ENCODE data around the gene LRRC19. TPM values are rescaled to one million over a fixed set of nuclear protein-coding genes. Genes with fewer than 3 reads are reported as not detected.

Gene LRRC19
- total RNA-seq, 5 donors from 2014 or later (not counting 1 experiment from before 2014, with no cell fraction given) = not detected

GRCh38 chr9:26954050-26954508 lies 51.4 kb downstream of the LRRC19 start:
- DNase-seq (peak in 1 of 35 experiments; percentile 30), ATAC-seq (replicated peaks in 1 of 4) (no peak)
- no peaks in the 10 kb centered on the region for H3K9me3 ChIP-seq
- H3K4me1 ChIP-seq (ENCODE audit: control insufficient read depth in 1 of 2, extremely low read depth in 1 of 2, insufficient read depth in 2 of 2, low read length in 2 of 2) = peaks cover 7 to 12% of the 10 kb centered on the region in 2 experiments
- Mint-ChIP-seq H3K27ac (peak overlapping the region; percentile 20 to 66), H3K4me1 (peaks cover 15 to 39% (median 36%) of the 10 kb centered on the region in 3 donors), H3K4me3 (no peak overlapping the region), H3K36me3 (no peaks in the 10 kb centered on the region), H3K9me3 (no peaks in the 10 kb centered on the region), H3K27me3 (peaks cover 4 to 6% of the 10 kb centered on the region in 2 donors)
- H3K27ac ChIP-seq (ENCODE audit: low read length) = no peak overlapping the region
- H3K36me3 ChIP-seq (ENCODE audit: control insufficient read depth in 2 of 2, extremely low read depth in 1 of 2, insufficient read depth in 1 of 2, low read length in 1 of 2) = no peaks in the 10 kb centered on the region
- H3K27me3 ChIP-seq (replicated peaks in 1 of 2; ENCODE audit: control insufficient read depth in 2 of 2, extremely low read depth in 1 of 2, insufficient read depth in 2 of 2, low read length in 1 of 2) = no peaks in the 10 kb centered on the region
- ChIA-PET POLR2A (interaction anchor here (0.6 kb wide), 2 partner anchors 11 to 33 kb away, joined by 3 read pairs; no protein-coding TSS in a partner anchor), CTCF (no interaction called here)
- 54% methylated on average over 3 of the region's 3 CpGs for WGBS (ENCODE audit: insufficient coverage)
- no peak overlapping the region for H3K4me3 ChIP-seq (ENCODE audit: control insufficient read depth in 1 of 2, extremely low read depth in 1 of 2, low read length in 1 of 2)

GRCh38 chr9:26951794-26952193 lies 53.7 kb downstream of the LRRC19 start:
- DNase-seq = no peak
- Histone ChIP-seq H3K27ac (ENCODE audit: low read length) (no peak overlapping the region), H3K27me3 (replicated peaks in 1 of 2; ENCODE audit: control insufficient read depth in 2 of 2, extremely low read depth in 1 of 2, insufficient read depth in 2 of 2, low read length in 1 of 2) (no peaks in the 10 kb centered on the region), H3K9me3 (no peaks in the 10 kb centered on the region), H3K36me3 (ENCODE audit: control insufficient read depth in 2 of 2, extremely low read depth in 1 of 2, insufficient read depth in 1 of 2, low read length in 1 of 2) (no peaks in the 10 kb centered on the region), H3K4me1 (ENCODE audit: control insufficient read depth in 1 of 2, extremely low read depth in 1 of 2, insufficient read depth in 2 of 2, low read length in 2 of 2) (peaks cover 9 to 12% of the 10 kb centered on the region in 2 experiments), H3K4me3 (ENCODE audit: control insufficient read depth in 1 of 2, extremely low read depth in 1 of 2, low read length in 1 of 2) (no peak overlapping the region)
- Mint-ChIP-seq H3K4me1 (peaks cover 22 to 37% (median 32%) of the 10 kb centered on the region in 3 donors), H3K27ac (no peak overlapping the region), H3K9me3 (no peaks in the 10 kb centered on the region), H3K27me3 (peaks cover 4 to 10% of the 10 kb centered on the region in 2 donors), H3K36me3 (no peaks in the 10 kb centered on the region), H3K4me3 (no peak overlapping the region)
- no peak for ATAC-seq (replicated peaks in 1 of 4)
- WGBS (ENCODE audit: insufficient coverage) = 100% methylated on average over 1 of the region's 3 CpGs
- ChIA-PET CTCF (interaction anchor here in 1 of 2 donors (1.6 kb wide), 1 partner anchor 8 kb away, joined by 4 read pairs; no protein-coding TSS in a partner anchor), POLR2A (no interaction called here)

- Histone ChIP-seq H3K4me3 (ENCODE audit: control insufficient read depth in 1 of 2, extremely low read depth in 1 of 2, low read length in 1 of 2) (no peak overlapping the region), H3K27ac (ENCODE audit: low read length) (no peak overlapping the region), H3K27me3 (replicated peaks in 1 of 2; ENCODE audit: control insufficient read depth in 2 of 2, extremely low read depth in 1 of 2, insufficient read depth in 2 of 2, low read length in 1 of 2) (no peaks in the 10 kb centered on the region), H3K36me3 (ENCODE audit: control insufficient read depth in 2 of 2, extremely low read depth in 1 of 2, insufficient read depth in 1 of 2, low read length in 1 of 2) (no peaks in the 10 kb centered on the region), H3K4me1 (ENCODE audit: control insufficient read depth in 1 of 2, extremely low read depth in 1 of 2, insufficient read depth in 2 of 2, low read length in 2 of 2) (peaks cover 14 to 21% of the 10 kb centered on the region in 2 experiments), H3K9me3 (no peaks in the 10 kb centered on the region)
- no peak for DNase-seq
- POLR2A ChIA-PET = interaction anchor here in 1 of 2 donors (0.7 kb wide), 1 partner anchor 42 kb away, joined by 4 read pairs; no protein-coding TSS in a partner anchor
- Mint-ChIP-seq H3K36me3 (no peaks in the 10 kb centered on the region), H3K9me3 (no peaks in the 10 kb centered on the region), H3K27me3 (peaks cover 4 to 10% of the 10 kb centered on the region in 2 donors), H3K4me3 (no peak overlapping the region), H3K4me1 (peaks cover 22 to 36% (median 29%) of the 10 kb centered on the region in 3 donors), H3K27ac (no peak overlapping the region)
- ATAC-seq (replicated peaks in 1 of 4) = no peak
- WGBS (ENCODE audit: insufficient coverage) = no CpG with 5 or more reads among the region's 1 CpG
- CTCF ChIA-PET = interaction anchor here in 1 of 2 donors (1.0 kb wide), 1 partner anchor 59 kb away, joined by 5 read pairs; no protein-coding TSS in a partner anchor
Observed at GRCh38 chr9:26950521-26950920, 55.0 kb downstream of the LRRC19 start.

- H3K27ac Mint-ChIP-seq = no peak overlapping the region
- Histone ChIP-seq H3K27me3 (replicated peaks in 1 of 2; ENCODE audit: control insufficient read depth in 2 of 2, extremely low read depth in 1 of 2, insufficient read depth in 2 of 2, low read length in 1 of 2) (no peaks in the 10 kb centered on the region), H3K9me3 (no peaks in the 10 kb centered on the region), H3K36me3 (ENCODE audit: control insufficient read depth in 2 of 2, extremely low read depth in 1 of 2, insufficient read depth in 1 of 2, low read length in 1 of 2) (no peaks in the 10 kb centered on the region), H3K4me3 (ENCODE audit: control insufficient read depth in 1 of 2, extremely low read depth in 1 of 2, low read length in 1 of 2) (no peak overlapping the region), H3K4me1 (ENCODE audit: control insufficient read depth in 1 of 2, extremely low read depth in 1 of 2, insufficient read depth in 2 of 2, low read length in 2 of 2) (peaks cover 17 to 20% of the 10 kb centered on the region in 2 experiments), H3K27ac (ENCODE audit: low read length) (no peak overlapping the region)
- no peak overlapping the region for H3K4me3 Mint-ChIP-seq
- ATAC-seq (replicated peaks in 1 of 4) (no peak), DNase-seq (no peak)
- ChIA-PET CTCF (interaction anchor here in 1 of 2 donors (1.0 kb wide), 1 partner anchor 58 kb away, joined by 5 read pairs; no protein-coding TSS in a partner anchor), POLR2A (no interaction called here)
- WGBS (ENCODE audit: insufficient coverage) = 82% methylated on average over 4 of the region's 6 CpGs
- no peaks in the 10 kb centered on the region for H3K36me3 Mint-ChIP-seq
- peaks cover 4 to 10% of the 10 kb centered on the region in 2 donors for H3K27me3 Mint-ChIP-seq
- H3K4me1 Mint-ChIP-seq = peaks cover 25 to 37% (median 31%) of the 10 kb centered on the region in 3 donors
- H3K9me3 Mint-ChIP-seq = no peaks in the 10 kb centered on the region
Observed at GRCh38 chr9:26949637-26950069, 55.8 kb downstream of the LRRC19 start.

GRCh38 chr9:26947736-26948135 lies 57.7 kb downstream of the LRRC19 start:
- peak overlapping the region; percentile 84 to 99 for H3K4me3 ChIP-seq (ENCODE audit: control insufficient read depth in 1 of 2, extremely low read depth in 1 of 2, low read length in 1 of 2)
- Mint-ChIP-seq H3K9me3 (no peaks in the 10 kb centered on the region), H3K27ac (peak overlapping the region; percentile 98 to 99), H3K4me1 (peaks cover 40 to 48% (median 43%) of the 10 kb centered on the region in 3 donors), H3K27me3 (peaks cover 4 to 10% of the 10 kb centered on the region in 2 donors), H3K4me3 (peak overlapping the region; percentile 85 to 97 (median 89)), H3K36me3 (peaks cover 10% of the 10 kb centered on the region)
- H3K9me3 ChIP-seq = no peaks in the 10 kb centered on the region
- no peak for ATAC-seq (replicated peaks in 1 of 4)
- CTCF ChIA-PET = interaction anchor here (1.0 to 1.1 kb wide), 3 partner anchors 8 to 56 kb away, joined by 3 to 5 read pairs (median 3); partner anchors contain the start of genes CAAP1 (in 2 of the 2) and IFT74 (in 1 of the 2)
- peaks cover 0 to 6% of the 10 kb centered on the region in 2 donors for H3K36me3 ChIP-seq (ENCODE audit: control insufficient read depth in 2 of 2, extremely low read depth in 1 of 2, insufficient read depth in 1 of 2, low read length in 1 of 2)
- 0% methylated on average over 2 of the region's 9 CpGs for WGBS (ENCODE audit: insufficient coverage)
- H3K27ac ChIP-seq (ENCODE audit: low read length) = peak overlapping the region; percentile 98
- H3K27me3 ChIP-seq (replicated peaks in 1 of 2; ENCODE audit: control insufficient read depth in 2 of 2, extremely low read depth in 1 of 2, insufficient read depth in 2 of 2, low read length in 1 of 2) = no peaks in the 10 kb centered on the region
- POLR2A ChIA-PET = interaction anchor here (0.6 to 1.5 kb wide), 3 partner anchors 8 to 56 kb away, joined by 4 to 15 read pairs (median 5); partner anchors contain the start of genes CAAP1 (in 1 of the 2) and IFT74 (in 1 of the 2)
- H3K4me1 ChIP-seq (ENCODE audit: control insufficient read depth in 1 of 2, extremely low read depth in 1 of 2, insufficient read depth in 2 of 2, low read length in 2 of 2) = peaks cover 21 to 31% of the 10 kb centered on the region in 2 experiments
- peak in 1 of 35 experiments; percentile 18 for DNase-seq

Data from T-cell (primary cell).